NCI-H460 (cell line): Measurements from ENCODE around the gene ZC3H12C. TPM values are rescaled to one million over a fixed set of nuclear protein-coding genes. Genes with fewer than 3 reads are reported as not detected.

Experiments
- DNase-seq: peaks from one replicate; pipeline ENCODE4 v3.0.0-alpha.2; 2016; ENCODE audit warnings: low read depth; ENCODE audit errors: extremely low read depth
- total RNA-seq: library from RNA; depleted of rRNA; stranded (reverse); fragments of >200 nt; shearing (Covaris generic); gene quantifications from 2 replicates; pipeline ENCODE4 v1.2.3, GENCODE V29; 2014

The ZC3H12C gene
- total RNA-seq, 1 experiment from 2014 or later = 8.5 TPM

GRCh38 chr11:110096496-110096895, 3.3 kb downstream of the ZC3H12C start:
- DNase-seq = no peak

- DNase-seq = no peak
These were observed 4.3 kb downstream of the ZC3H12C start for GRCh38 chr11:110097459-110098012.

GRCh38 chr11:110098645-110099044, 5.5 kb downstream of the ZC3H12C start:
- DNase-seq = no peak

GRCh38 chr11:110100476-110101240, 7.5 kb downstream of the ZC3H12C start:
- DNase-seq = no peak

GRCh38 chr11:110106713-110107274, 13.6 kb downstream of the ZC3H12C start:
- DNase-seq = no peak

GRCh38 chr11:110110854-110111253, 17.7 kb downstream of the ZC3H12C start:
- no peak for DNase-seq

GRCh38 chr11:110112457-110112856, 19.3 kb downstream of the ZC3H12C start:
- DNase-seq = no peak

- no peak for DNase-seq
These were observed 20.3 kb downstream of the ZC3H12C start for GRCh38 chr11:110113505-110113904.

- no peak for DNase-seq
These were observed 20.8 kb downstream of the ZC3H12C start for GRCh38 chr11:110113973-110114372.

- DNase-seq = no peak
These were observed 26.1 kb downstream of the ZC3H12C start for GRCh38 chr11:110119317-110119716.

GRCh38 chr11:110121204-110121603, 28.0 kb downstream of the ZC3H12C start:
- DNase-seq = no peak

- no peak for DNase-seq
These were observed 29.8 kb downstream of the ZC3H12C start for GRCh38 chr11:110123003-110123402.

- no peak for DNase-seq
These were observed 31.4 kb downstream of the ZC3H12C start for GRCh38 chr11:110124605-110125004.

GRCh38 chr11:110125632-110126031, 32.4 kb downstream of the ZC3H12C start:
- no peak for DNase-seq

GRCh38 chr11:110126936-110127335, 33.7 kb downstream of the ZC3H12C start:
- DNase-seq = no peak

GRCh38 chr11:110128161-110128560, 35.0 kb downstream of the ZC3H12C start:
- no peak for DNase-seq

GRCh38 chr11:110130642-110131238, 37.5 kb downstream of the ZC3H12C start:
- DNase-seq = no peak

- no peak for DNase-seq
These were observed 38.4 kb downstream of the ZC3H12C start for GRCh38 chr11:110131386-110132123.

GRCh38 chr11:110133160-110133559, 40.0 kb downstream of the ZC3H12C start:
- no peak for DNase-seq

GRCh38 chr11:110134110-110134509, 40.9 kb downstream of the ZC3H12C start:
- DNase-seq = no peak

GRCh38 chr11:110141812-110142211, 48.6 kb downstream of the ZC3H12C start:
- DNase-seq = no peak
